22Rv1 (cell line): ENCODE data around the gene SLC5A4.
"Not testable (repeated sequence)": the region's sequence is repeated elsewhere in the genome, so short reads cannot be mapped to it uniquely, and the experiment has no call there.

Experiments used
- ZFX ChIP-seq: fragments of 450-650 bp; IDR thresholded peaks from 2 replicates; pipeline ENCODE4 v1.6.1; 2017; ENCODE audit warnings: antibody characterized with exemption, borderline replicate concordance
- TF ChIP-seq, protein P1 (sequence below): fragments of 450-650 bp; IDR thresholded peaks from 2 replicates; pipeline ENCODE4 v1.5.1; 2017; ENCODE audit warnings: mild to moderate bottlenecking

DNA sequence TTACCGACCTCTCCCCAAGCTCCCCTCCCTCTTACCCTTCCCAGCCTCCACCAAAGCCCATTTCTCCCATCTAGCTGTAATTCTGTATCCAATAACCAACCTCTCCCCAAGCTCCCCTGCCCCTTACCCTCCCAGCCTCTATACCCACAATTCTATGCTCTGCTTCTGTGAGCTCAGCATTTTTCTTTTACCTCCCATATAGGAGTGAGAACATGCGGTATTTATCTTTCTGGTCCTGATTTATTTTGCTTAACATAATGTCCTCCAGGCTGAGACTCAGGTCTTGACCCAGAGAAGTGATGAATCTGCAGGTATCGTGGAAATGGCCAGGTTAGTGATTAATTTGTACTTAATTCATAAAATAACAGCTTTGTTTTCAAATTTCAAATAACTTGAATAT lies 59.2 kb downstream of the SLC5A4 start:
- TF ChIP-seq, protein P1, sequence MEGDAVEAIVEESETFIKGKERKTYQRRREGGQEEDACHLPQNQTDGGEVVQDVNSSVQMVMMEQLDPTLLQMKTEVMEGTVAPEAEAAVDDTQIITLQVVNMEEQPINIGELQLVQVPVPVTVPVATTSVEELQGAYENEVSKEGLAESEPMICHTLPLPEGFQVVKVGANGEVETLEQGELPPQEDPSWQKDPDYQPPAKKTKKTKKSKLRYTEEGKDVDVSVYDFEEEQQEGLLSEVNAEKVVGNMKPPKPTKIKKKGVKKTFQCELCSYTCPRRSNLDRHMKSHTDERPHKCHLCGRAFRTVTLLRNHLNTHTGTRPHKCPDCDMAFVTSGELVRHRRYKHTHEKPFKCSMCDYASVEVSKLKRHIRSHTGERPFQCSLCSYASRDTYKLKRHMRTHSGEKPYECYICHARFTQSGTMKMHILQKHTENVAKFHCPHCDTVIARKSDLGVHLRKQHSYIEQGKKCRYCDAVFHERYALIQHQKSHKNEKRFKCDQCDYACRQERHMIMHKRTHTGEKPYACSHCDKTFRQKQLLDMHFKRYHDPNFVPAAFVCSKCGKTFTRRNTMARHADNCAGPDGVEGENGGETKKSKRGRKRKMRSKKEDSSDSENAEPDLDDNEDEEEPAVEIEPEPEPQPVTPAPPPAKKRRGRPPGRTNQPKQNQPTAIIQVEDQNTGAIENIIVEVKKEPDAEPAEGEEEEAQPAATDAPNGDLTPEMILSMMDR: not testable (repeated sequence)
- not testable (repeated sequence) for TF ChIP-seq ZFX
